Liver (tissue), 3 donors: Measurements from ENCODE around the gene YBEY.

Source experiments
- ATF3 ChIP-seq: IDR thresholded peaks from 2 replicates; pipeline ENCODE4 v1.6.1; 2016; ENCODE audit warnings: antibody characterized with exemption
- CTCF ChIP-seq: fragments of 150-350 bp; IDR thresholded peaks from 2 replicates; pipeline ENCODE4 v1.5.1; 2017; ENCODE audit warnings: improper control_type of control experiment, low read depth, low read length; ENCODE audit not compliant: missing input control
- FOXA1 ChIP-seq: IDR thresholded peaks from 2 replicates; pipeline ENCODE4 v1.6.1; 2016; ENCODE audit warnings: antibody characterized with exemption
- REST ChIP-seq: IDR thresholded peaks from 2 replicates; pipeline ENCODE4 v1.6.1; 2016; ENCODE audit warnings: antibody characterized with exemption, mild to moderate bottlenecking
- donor health status: healthy.
- donor health status: healthy.

- TF ChIP-seq CTCF (no peak), REST (no peak), FOXA1 (no peak), ATF3 (no peak)
Measured at GRCh38 chr21:46328151-46328550, 42.0 kb downstream of the YBEY start.
